Endothelial cell of umbilical vein (primary cell): ENCODE measurements around the gene MGAT5.

Experiments
- GATA2 ChIP-seq: IDR thresholded peaks from 2 replicates; pipeline ENCODE4 v1.7.0; 2011; ENCODE audit warnings: low read depth, mild to moderate bottlenecking, moderate library complexity, mixed read lengths, low read length; ENCODE audit not compliant: insufficient read length, insufficient read depth
- POLR2A ChIP-seq: IDR thresholded peaks from 2 replicates; pipeline ENCODE4 v1.6.1; 2012; ENCODE audit warnings: low read depth, mild to moderate bottlenecking, control low read depth, low read length
- TF ChIP-seq, protein P1 (sequence below), 2 donors: IDR thresholded peaks; 1 replicate in 1 of 2; 2 replicates in 1 of 2; pipeline ENCODE4 v1.5.1; 2011; ENCODE audit warnings: low read length in 2 of 2, mild to moderate bottlenecking in 2 of 2, moderate library complexity in 2 of 2, control low read depth in 1 of 2, inconsistent platforms in 1 of 2, low read depth in 1 of 2; ENCODE audit not compliant: insufficient read depth in 1 of 2; ENCODE audit errors: extremely low read depth in 1 of 2

DNA sequence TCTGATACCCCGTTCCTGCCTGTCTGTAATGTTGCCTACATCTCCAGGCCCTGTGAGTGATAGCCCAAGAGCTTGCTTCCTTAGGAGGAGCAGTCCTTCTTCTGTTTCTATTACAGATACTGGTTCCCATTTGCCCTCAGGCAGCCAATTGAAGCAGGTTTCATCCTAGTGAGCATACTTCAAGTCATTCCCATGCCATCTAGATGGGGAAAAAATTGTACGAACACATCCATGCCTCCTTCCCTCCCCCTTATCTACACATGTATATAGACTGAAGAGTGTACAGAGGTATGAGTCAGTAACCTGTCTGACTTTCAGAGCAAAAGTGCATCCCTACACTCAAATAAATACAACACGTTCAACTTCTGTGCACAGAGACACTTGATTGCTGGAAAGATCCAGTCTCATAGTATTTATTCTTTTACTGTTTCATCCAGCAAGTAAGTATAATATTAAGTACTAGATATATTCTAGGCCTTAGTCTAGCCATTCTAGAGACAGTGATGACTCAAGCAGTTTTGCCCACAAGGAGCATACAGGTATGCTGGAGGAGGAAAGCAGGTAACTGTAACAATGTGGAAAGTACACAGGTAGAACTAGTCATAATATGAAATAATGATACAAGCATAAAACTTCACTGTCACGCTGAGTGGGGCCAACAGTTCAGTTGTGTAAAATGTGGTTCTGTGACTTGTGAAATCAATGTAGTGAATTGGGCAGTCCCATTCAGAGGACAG is 153.4 kb downstream of the MGAT5 start:
- TF ChIP-seq GATA2 (no peak), POLR2A (no peak)
- TF ChIP-seq, protein P1, sequence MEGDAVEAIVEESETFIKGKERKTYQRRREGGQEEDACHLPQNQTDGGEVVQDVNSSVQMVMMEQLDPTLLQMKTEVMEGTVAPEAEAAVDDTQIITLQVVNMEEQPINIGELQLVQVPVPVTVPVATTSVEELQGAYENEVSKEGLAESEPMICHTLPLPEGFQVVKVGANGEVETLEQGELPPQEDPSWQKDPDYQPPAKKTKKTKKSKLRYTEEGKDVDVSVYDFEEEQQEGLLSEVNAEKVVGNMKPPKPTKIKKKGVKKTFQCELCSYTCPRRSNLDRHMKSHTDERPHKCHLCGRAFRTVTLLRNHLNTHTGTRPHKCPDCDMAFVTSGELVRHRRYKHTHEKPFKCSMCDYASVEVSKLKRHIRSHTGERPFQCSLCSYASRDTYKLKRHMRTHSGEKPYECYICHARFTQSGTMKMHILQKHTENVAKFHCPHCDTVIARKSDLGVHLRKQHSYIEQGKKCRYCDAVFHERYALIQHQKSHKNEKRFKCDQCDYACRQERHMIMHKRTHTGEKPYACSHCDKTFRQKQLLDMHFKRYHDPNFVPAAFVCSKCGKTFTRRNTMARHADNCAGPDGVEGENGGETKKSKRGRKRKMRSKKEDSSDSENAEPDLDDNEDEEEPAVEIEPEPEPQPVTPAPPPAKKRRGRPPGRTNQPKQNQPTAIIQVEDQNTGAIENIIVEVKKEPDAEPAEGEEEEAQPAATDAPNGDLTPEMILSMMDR (IDR thresholded peaks at IDR 0.05; ENCODE audit: extremely low read depth in 1 of 2, insufficient read depth in 1 of 2, low read depth in 1 of 2, low read length in 2 of 2): no peak
